GM19463 (cell line): Measurements from ENCODE around the gene FHOD3.
"Not testable (repeated sequence)": the region's sequence is repeated elsewhere in the genome, so short reads cannot be mapped to it uniquely, and the experiment has no call there.

Experiments used
- ATAC-seq: cut with Tn5 transposase; IDR thresholded peaks from one replicate; pipeline ENCODE4 v1.9.1; 2021; ENCODE audit warnings: mild to moderate bottlenecking, moderate library complexity; ENCODE audit not compliant: unreplicated experiment

The FHOD3 gene

GRCh38 chr18:36688020-36688965 lies 390.8 kb downstream of the FHOD3 start:
- ATAC-seq, result peak; percentile 66

- ATAC-seq, result no peak
Observed at GRCh38 chr18:36692371-36692770, 394.9 kb downstream of the FHOD3 start.

GRCh38 chr18:36692921-36693332 lies 395.4 kb downstream of the FHOD3 start:
- ATAC-seq, result no peak

- no peak for ATAC-seq
Observed at GRCh38 chr18:36693931-36694620, 396.6 kb downstream of the FHOD3 start.

- no peak for ATAC-seq
Observed at GRCh38 chr18:36695806-36696205, 398.3 kb downstream of the FHOD3 start.

- ATAC-seq, result no peak
Observed at GRCh38 chr18:36697905-36698304, 400.4 kb downstream of the FHOD3 start.

- ATAC-seq, result no peak
Observed at GRCh38 chr18:36700955-36701354, 403.4 kb downstream of the FHOD3 start.

GRCh38 chr18:36702401-36703013 lies 405.0 kb downstream of the FHOD3 start:
- no peak for ATAC-seq

GRCh38 chr18:36704156-36704555 lies 406.6 kb downstream of the FHOD3 start:
- no peak for ATAC-seq

GRCh38 chr18:36706134-36706881 lies 408.8 kb downstream of the FHOD3 start:
- ATAC-seq, result no peak

- ATAC-seq, result no peak
Observed at GRCh38 chr18:36708366-36708765, 410.9 kb downstream of the FHOD3 start.

GRCh38 chr18:36709315-36709714 lies 411.8 kb downstream of the FHOD3 start:
- ATAC-seq, result no peak

- no peak for ATAC-seq
Observed at GRCh38 chr18:36711014-36711725, 413.7 kb downstream of the FHOD3 start.

- ATAC-seq, result no peak
Observed at GRCh38 chr18:36711813-36712444, 414.4 kb downstream of the FHOD3 start.

GRCh38 chr18:36714476-36714875 lies 417.0 kb downstream of the FHOD3 start:
- no peak for ATAC-seq

GRCh38 chr18:36717422-36718110 lies 420.1 kb downstream of the FHOD3 start:
- ATAC-seq, result no peak

GRCh38 chr18:36718705-36719328 lies 421.3 kb downstream of the FHOD3 start:
- ATAC-seq, result no peak

- no peak for ATAC-seq
Observed at GRCh38 chr18:36719630-36720029, 422.1 kb downstream of the FHOD3 start.

- ATAC-seq, result not testable (repeated sequence)
Observed at GRCh38 chr18:36721351-36721750, 423.8 kb downstream of the FHOD3 start.
